PC-3 (cell line): ENCODE measurements around the gene GBA2. TPM values are rescaled to one million over a fixed set of nuclear protein-coding genes. Genes with fewer than 3 reads are reported as not detected.

Experiments used
- ATAC-seq: fragments of 200-7000 bp; cut with Tn5 transposase; 2 replicates; pipeline ENCODE4 v1.9.1; 2020; ENCODE audit warnings: mild to moderate bottlenecking, moderate library complexity
- BruUV-seq: library from RNA; stranded (reverse); fragments of 400-500 nt; replicated peaks from 2 replicates; lab custom pipeline; 2021; lab: Mats Ljungman, UMichigan
- CTCF ChIA-PET: fragments of 300-600 bp; sonication (Branson Sonifier 250); formaldehyde crosslinking; loops from one replicate; lab custom pipeline; 2022; ENCODE audit warnings: antibody characterized with exemption; lab: Charles Lee
- POLR2A ChIA-PET: fragments of 300-600 bp; sonication (Branson Sonifier 250); formaldehyde crosslinking; loops from one replicate; lab custom pipeline; 2022; ENCODE audit warnings: antibody characterized with exemption; ENCODE audit not compliant: unreplicated experiment; lab: Charles Lee
- DNase-seq: peaks from one replicate; pipeline ENCODE4 v3.0.0-alpha.2; 2015
- H2AFZ ChIP-seq: fragments of 300-600 bp; sonication (generic); 2 replicates; pipeline ENCODE4 v1.6.0; 2016; ENCODE audit warnings: antibody characterized with exemption, low read length
- H3F3A ChIP-seq: fragments of 300-600 bp; sonication (generic); one replicate; pipeline ENCODE4 v1.6.0; 2017; ENCODE audit warnings: antibody characterized with exemption, low read length, control low read depth, mild to moderate bottlenecking; ENCODE audit not compliant: unreplicated experiment
- H3K27ac ChIP-seq: fragments of 300-600 bp; sonication (generic); 2 replicates; pipeline ENCODE4 v1.5.1; 2016; ENCODE audit warnings: mild to moderate bottlenecking, low read length
- H3K27me3 ChIP-seq: fragments of 300-600 bp; sonication (generic); 2 replicates; pipeline ENCODE4 v1.6.1; 2016; ENCODE audit warnings: low read length, mixed read lengths
- H3K36me3 ChIP-seq: fragments of 300-600 bp; sonication (generic); 2 replicates; pipeline ENCODE4 v1.6.1; 2016; ENCODE audit warnings: low read depth, mixed run types, low read length, mixed read lengths
- H3K4me1 ChIP-seq: fragments of 300-600 bp; sonication (generic); 2 replicates; pipeline ENCODE4 v1.5.1; 2016; ENCODE audit warnings: low read length; ENCODE audit not compliant: insufficient read depth
- H3K4me2 ChIP-seq: fragments of 300-600 bp; sonication (generic); 2 replicates; pipeline ENCODE4 v1.6.0; 2016; ENCODE audit warnings: low read length
- H3K4me3 ChIP-seq: fragments of 300-600 bp; sonication (generic); 2 replicates; pipeline ENCODE4 v1.5.1; 2016; ENCODE audit warnings: mild to moderate bottlenecking, low read length, mixed read lengths
- H3K79me2 ChIP-seq: fragments of 300-600 bp; sonication (generic); 2 replicates; pipeline ENCODE4 v1.6.1; 2017; ENCODE audit warnings: low read length, mixed read lengths
- H3K9ac ChIP-seq: fragments of 300-600 bp; sonication (generic); 2 replicates; pipeline ENCODE4 v1.6.0; 2016; ENCODE audit warnings: mild to moderate bottlenecking, low read length
- H3K9me2 ChIP-seq: fragments of 300-600 bp; sonication (generic); replicated peaks from 2 replicates; pipeline ENCODE4 v1.6.1; 2016; ENCODE audit warnings: mixed run types, low read length, mixed read lengths
- H3K9me3 ChIP-seq: fragments of 300-600 bp; sonication (generic); 2 replicates; pipeline ENCODE4 v1.6.1; 2016; ENCODE audit warnings: low read length, mixed read lengths
- H4K20me1 ChIP-seq: fragments of 300-600 bp; sonication (generic); 2 replicates; pipeline ENCODE4 v1.6.1; 2016; ENCODE audit warnings: low read length, mixed read lengths
- EZH2 ChIP-seq: fragments of 300-600 bp; sonication (generic); IDR thresholded peaks from one replicate; pipeline ENCODE4 v1.6.1; 2017; ENCODE audit warnings: antibody characterized with exemption, mild to moderate bottlenecking, low read length; ENCODE audit not compliant: unreplicated experiment
- EZH2phosphoT487 ChIP-seq: fragments of 300-600 bp; sonication (generic); IDR thresholded peaks from 2 replicates; pipeline ENCODE4 v1.6.1; 2018; ENCODE audit warnings: mild to moderate bottlenecking, antibody characterized with exemption, low read length, borderline replicate concordance
- intact Hi-C: fragments of 100-400 bp; cut with micrococcal nuclease; formaldehyde crosslinking; loops from 2 replicates; pipeline ENCODE4 v1.9.0; 2023
- total RNA-seq: library from RNA; depleted of rRNA; stranded (reverse); fragments of >200 nt; gene quantifications from 2 replicates; pipeline ENCODE4 v1.2.3, GENCODE V29; 2014
- TF ChIP-seq, protein P1 (sequence below): fragments of 300-600 bp; sonication (generic); conservative IDR thresholded peaks from 2 replicates; pipeline ENCODE4 v1.5.1; 2017; ENCODE audit warnings: antibody characterized with exemption, low read depth, mild to moderate bottlenecking, low read length

GBA2 gene
- total RNA-seq, 1 experiment from 2014 or later = 81.7 TPM

DNA sequence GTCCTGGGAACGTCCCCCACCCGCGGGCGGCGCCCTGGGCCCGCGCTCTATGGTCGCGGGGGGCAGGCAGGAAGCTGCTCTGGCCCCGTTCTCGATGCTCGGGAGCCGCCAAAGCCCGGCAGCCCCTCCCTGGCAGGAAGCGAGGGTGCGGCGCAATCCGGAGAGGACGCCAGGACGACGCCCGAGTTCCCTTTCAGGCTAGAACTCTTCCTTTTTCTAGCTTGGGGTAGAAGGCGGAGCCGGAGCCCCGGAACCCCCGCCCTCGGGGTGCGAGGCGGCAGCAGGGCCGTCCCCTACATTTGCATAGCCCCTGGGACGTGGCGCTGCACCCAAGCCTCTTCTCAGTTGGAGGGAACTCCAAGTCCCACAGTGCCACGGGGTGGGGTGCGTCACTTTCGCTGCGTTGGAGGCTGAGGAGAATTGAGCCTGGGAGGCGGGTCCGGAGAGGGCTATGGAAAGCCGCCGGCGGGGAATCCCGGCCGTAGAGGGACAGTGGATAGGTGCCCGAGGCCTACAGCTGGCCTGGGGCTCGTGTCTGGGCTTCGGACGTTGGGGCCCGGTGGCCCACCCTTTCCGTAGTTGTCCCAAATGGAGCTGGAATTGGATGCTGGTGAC lies 16.7 kb downstream of the GBA2 start, which contains the start of the genes CREB3 and TLN1:
Gene CREB3, plus strand, starts transcription at position 482 of the 615 bp plus-strand sequence. Its CDS starts 107 bp downstream, at position 589.
Gene TLN1, minus strand, starts transcription at position 11 of the 615 bp plus-strand sequence. CDS start 6,501 bp downstream, outside the sequence.
- DNase-seq = peak; percentile 96
- no peaks in the 10 kb centered on the region for H3K9me2 ChIP-seq
- peaks cover 53% of the 10 kb centered on the region for H3K4me1 ChIP-seq
- peak within 1 kb of the TSS; percentile 94 for H3K9ac ChIP-seq
- POLR2A ChIA-PET = interaction anchor here (0.6 to 1.8 kb wide), 3 partner anchors 18 to 617 kb away, joined by 4 to 6 read pairs (median 5); no protein-coding TSS in a partner anchor
- ATAC-seq = peak; percentile 74
- intact Hi-C loops = loop anchor here (1.0 kb wide), 1 partner anchor 128 kb away; no protein-coding TSS in a partner anchor
- TF ChIP-seq, protein P1, sequence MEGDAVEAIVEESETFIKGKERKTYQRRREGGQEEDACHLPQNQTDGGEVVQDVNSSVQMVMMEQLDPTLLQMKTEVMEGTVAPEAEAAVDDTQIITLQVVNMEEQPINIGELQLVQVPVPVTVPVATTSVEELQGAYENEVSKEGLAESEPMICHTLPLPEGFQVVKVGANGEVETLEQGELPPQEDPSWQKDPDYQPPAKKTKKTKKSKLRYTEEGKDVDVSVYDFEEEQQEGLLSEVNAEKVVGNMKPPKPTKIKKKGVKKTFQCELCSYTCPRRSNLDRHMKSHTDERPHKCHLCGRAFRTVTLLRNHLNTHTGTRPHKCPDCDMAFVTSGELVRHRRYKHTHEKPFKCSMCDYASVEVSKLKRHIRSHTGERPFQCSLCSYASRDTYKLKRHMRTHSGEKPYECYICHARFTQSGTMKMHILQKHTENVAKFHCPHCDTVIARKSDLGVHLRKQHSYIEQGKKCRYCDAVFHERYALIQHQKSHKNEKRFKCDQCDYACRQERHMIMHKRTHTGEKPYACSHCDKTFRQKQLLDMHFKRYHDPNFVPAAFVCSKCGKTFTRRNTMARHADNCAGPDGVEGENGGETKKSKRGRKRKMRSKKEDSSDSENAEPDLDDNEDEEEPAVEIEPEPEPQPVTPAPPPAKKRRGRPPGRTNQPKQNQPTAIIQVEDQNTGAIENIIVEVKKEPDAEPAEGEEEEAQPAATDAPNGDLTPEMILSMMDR = peak; percentile 21; the same call in 1 of the 2 replicates
- no peak for TF ChIP-seq EZH2phosphoT487
- H3K4me2 ChIP-seq = peak within 1 kb of the TSS; percentile 90
- H3K79me2 ChIP-seq = peaks cover 58% of the 10 kb centered on the region
- H3K36me3 ChIP-seq = peaks cover 18% of the 10 kb centered on the region
- H3K9me3 ChIP-seq = no peaks in the 10 kb centered on the region
- CTCF ChIA-PET = interaction anchor here (1.1 to 1.3 kb wide), 2 partner anchors 36 to 71 kb away, joined by 3 to 5 read pairs; no protein-coding TSS in a partner anchor
- no peaks in the 10 kb centered on the region for H3F3A ChIP-seq
- BruUV-seq = no TSS peak
- peak within 1 kb of the TSS; percentile 81 for H2AFZ ChIP-seq
- peak within 1 kb of the TSS; percentile 90 for H3K4me3 ChIP-seq
- peak within 1 kb of the TSS; percentile 84 for H3K27ac ChIP-seq
- no peaks in the 10 kb centered on the region for H3K27me3 ChIP-seq
- no peaks in the 10 kb centered on the region for H4K20me1 ChIP-seq

DNA sequence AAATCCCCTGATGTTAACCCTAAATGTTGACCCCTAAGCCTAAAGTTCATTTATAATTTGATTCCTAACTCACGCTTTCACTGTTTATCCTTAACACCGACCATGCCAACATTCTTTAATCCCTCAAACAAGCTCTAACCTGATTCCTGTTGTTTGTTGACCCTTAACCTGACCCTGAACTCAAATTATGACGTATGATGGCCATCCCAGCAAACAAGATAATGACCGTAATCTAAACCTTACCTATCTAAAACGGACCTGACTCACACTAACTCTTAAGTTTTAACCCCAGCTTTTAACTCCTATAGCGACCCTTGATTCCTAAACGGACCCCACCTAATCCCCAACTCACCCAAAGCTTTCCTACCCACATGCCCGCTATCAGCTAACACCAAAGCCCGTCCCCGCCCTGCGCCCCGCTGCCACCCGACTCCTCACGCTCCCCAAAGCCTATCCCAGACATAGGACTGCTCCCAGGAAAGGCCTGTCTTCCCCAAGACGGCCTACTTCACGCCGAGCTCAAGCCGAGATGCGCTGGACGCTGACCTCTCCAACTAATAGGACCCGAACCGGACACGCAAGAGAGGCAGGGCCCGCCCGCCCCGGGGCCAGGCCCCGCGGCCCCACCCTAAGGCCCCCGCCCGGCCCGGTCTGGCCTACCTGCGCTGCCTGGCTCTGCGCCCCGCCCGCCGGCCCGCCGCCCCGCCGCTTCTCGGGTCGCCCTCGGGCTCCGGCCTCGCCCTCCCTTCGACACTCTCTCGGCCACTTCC lies 17.4 kb downstream of the GBA2 start:
- CTCF ChIA-PET = interaction anchor here (1.1 to 1.3 kb wide), 2 partner anchors 35 to 70 kb away, joined by 3 to 5 read pairs; no protein-coding TSS in a partner anchor
- Histone ChIP-seq H3K36me3 (peaks cover 13% of the 10 kb centered on the region; the same call in 1 of the 2 replicates), H3K9me2 (no peaks in the 10 kb centered on the region), H3K9ac (peak overlapping the region; percentile 94), H3K4me1 (peaks cover 54% of the 10 kb centered on the region), H4K20me1 (no peaks in the 10 kb centered on the region), H3K27ac (peak overlapping the region; percentile 84), H3K9me3 (no peaks in the 10 kb centered on the region), H3K4me3 (peak overlapping the region; percentile 90), H3K4me2 (peak overlapping the region; percentile 90), H2AFZ (peak overlapping the region; percentile 66), H3K27me3 (no peaks in the 10 kb centered on the region), H3K79me2 (peaks cover 65% of the 10 kb centered on the region), H3F3A (no peaks in the 10 kb centered on the region)
- POLR2A ChIA-PET = interaction anchor here (0.6 to 1.8 kb wide), 3 partner anchors 18 to 628 kb away, joined by 3 to 6 read pairs (median 5); no protein-coding TSS in a partner anchor
- no peak for DNase-seq
- intact Hi-C loops = loop anchor here (1.0 kb wide), 1 partner anchor 127 kb away; no protein-coding TSS in a partner anchor
- no peak for TF ChIP-seq EZH2phosphoT487
- ATAC-seq = no peak
- BruUV-seq = TSS peak; percentile 55

DNA sequence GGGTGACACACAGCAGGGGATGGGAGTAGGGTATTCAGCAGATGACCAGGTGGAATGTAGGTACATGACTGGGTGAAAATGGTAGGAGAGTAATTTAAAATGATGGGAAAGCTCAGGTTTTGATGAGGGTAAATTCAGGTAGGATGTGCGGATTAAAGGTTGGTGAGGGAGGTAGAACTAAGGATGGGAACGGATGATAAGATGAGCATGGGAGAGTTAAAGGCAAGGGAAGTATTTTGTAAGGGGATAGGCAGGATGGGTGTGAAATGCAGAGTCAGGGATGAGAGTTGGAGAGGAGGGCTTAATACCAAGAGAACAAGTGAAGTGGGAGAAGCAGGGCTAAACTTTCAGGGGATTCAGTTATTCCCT lies 18.6 kb downstream of the GBA2 start:
- Histone ChIP-seq H3K27ac (peak overlapping the region; percentile 84), H3F3A (no peaks in the 10 kb centered on the region), H3K79me2 (peaks cover 70% of the 10 kb centered on the region), H3K36me3 (peaks cover 11% of the 10 kb centered on the region; the same call in 1 of the 2 replicates), H3K4me3 (peak overlapping the region; percentile 90), H3K9ac (no peak overlapping the region), H4K20me1 (no peaks in the 10 kb centered on the region), H3K4me2 (peak overlapping the region; percentile 90), H3K27me3 (no peaks in the 10 kb centered on the region), H3K9me2 (no peaks in the 10 kb centered on the region), H2AFZ (no peak overlapping the region), H3K4me1 (peaks cover 54% of the 10 kb centered on the region), H3K9me3 (no peaks in the 10 kb centered on the region)
- POLR2A ChIA-PET = interaction anchor here (0.5 to 0.6 kb wide), 3 partner anchors 16 to 66 kb away, joined by 4 to 5 read pairs (median 5); partner anchors contain the start of gene ARHGEF39
- no TSS peak for BruUV-seq
- intact Hi-C loops = no loop called here
- CTCF ChIA-PET = no interaction called here
- ATAC-seq = no peak
- TF ChIP-seq, protein P1 = no peak
- TF ChIP-seq EZH2 (no peak), EZH2phosphoT487 (no peak)
- no peak for DNase-seq
